C4-2B (cell line): Measurements from ENCODE around the gene SPATA12.

Source experiments
- ZFX ChIP-seq: fragments of 450-650 bp; IDR thresholded peaks from 2 replicates; pipeline ENCODE4 v1.6.1; 2017
- TF ChIP-seq, protein P1 (sequence below): fragments of 450-650 bp; conservative IDR thresholded peaks from 2 replicates; pipeline ENCODE4 v1.5.1; 2017; ENCODE audit warnings: mild to moderate bottlenecking

DNA sequence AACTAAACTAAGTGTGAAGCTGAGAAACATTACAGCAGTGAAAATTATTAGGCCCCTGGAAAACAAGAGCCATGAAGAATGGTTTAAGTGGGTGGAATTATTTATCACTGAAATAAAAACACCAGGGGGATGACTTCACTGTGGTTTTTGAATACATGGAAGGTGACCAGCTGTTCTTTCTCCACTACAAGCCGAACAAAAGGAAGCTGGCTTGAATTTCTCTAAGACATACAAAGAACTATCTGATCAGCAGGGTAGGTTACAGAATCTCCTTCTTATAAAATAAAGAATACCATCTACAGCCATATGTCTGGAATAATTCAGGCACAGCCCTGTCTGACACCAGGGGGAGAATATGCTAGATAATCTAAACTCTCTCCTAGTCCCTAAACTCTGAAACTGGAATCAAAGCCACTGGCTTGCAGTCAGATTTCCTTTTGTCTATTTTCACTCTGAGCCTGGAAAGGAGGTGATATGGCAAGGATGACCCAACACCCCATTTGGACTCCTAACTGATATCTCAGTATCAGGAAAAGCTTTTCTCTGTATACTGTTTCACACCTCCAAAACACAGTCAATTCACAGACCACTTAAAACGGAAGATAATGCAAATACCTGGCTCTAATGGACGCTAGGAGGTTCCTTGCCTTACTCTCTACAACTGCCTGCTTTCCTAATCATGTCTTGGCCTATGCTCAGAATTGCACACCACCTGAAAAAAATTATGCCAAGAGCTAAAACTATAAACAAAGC is 31.2 kb downstream of the SPATA12 start:
- TF ChIP-seq, protein P1, sequence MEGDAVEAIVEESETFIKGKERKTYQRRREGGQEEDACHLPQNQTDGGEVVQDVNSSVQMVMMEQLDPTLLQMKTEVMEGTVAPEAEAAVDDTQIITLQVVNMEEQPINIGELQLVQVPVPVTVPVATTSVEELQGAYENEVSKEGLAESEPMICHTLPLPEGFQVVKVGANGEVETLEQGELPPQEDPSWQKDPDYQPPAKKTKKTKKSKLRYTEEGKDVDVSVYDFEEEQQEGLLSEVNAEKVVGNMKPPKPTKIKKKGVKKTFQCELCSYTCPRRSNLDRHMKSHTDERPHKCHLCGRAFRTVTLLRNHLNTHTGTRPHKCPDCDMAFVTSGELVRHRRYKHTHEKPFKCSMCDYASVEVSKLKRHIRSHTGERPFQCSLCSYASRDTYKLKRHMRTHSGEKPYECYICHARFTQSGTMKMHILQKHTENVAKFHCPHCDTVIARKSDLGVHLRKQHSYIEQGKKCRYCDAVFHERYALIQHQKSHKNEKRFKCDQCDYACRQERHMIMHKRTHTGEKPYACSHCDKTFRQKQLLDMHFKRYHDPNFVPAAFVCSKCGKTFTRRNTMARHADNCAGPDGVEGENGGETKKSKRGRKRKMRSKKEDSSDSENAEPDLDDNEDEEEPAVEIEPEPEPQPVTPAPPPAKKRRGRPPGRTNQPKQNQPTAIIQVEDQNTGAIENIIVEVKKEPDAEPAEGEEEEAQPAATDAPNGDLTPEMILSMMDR, result no peak
- no peak for TF ChIP-seq ZFX
